Left ventricle myocardium inferior (tissue), 1 donor: ENCODE results near the gene BTG4. TPM values are rescaled to one million over a fixed set of nuclear protein-coding genes. Genes with fewer than 3 reads are reported as not detected.

Experiments
- DNase-seq: peaks from one replicate; pipeline ENCODE4 v3.0.0-alpha.2; 2020
- H3K27ac ChIP-seq: fragments of 200-600 bp; replicated peaks from 2 replicates; pipeline ENCODE4 v1.8.0; 2021
- H3K27me3 ChIP-seq: fragments of 200-600 bp; 2 replicates; pipeline ENCODE4 v1.8.0; 2021; ENCODE audit warnings: low read depth
- H3K36me3 ChIP-seq: fragments of 200-600 bp; 2 replicates; pipeline ENCODE4 v1.8.0; 2021
- H3K4me1 ChIP-seq: fragments of 200-600 bp; 2 replicates; pipeline ENCODE4 v1.8.0; 2021
- H3K4me3 ChIP-seq: fragments of 200-600 bp; 2 replicates; pipeline ENCODE4 v1.8.0; 2021; ENCODE audit warnings: mild to moderate bottlenecking, moderate library complexity
- H3K9me3 ChIP-seq: fragments of 200-600 bp; replicated peaks from 2 replicates; pipeline ENCODE4 v1.8.0; 2021
- intact Hi-C: fragments of 100-400 bp; cut with micrococcal nuclease; formaldehyde crosslinking; loops from one replicate; pipeline ENCODE4 v1.11.0; 2022
- total RNA-seq: library from RNA; stranded (reverse); fragmentation: NEBNext Ultra II Directional; extraction: Animal tissue kit (Norgen Biotek cat#: 25700); gene quantifications from one replicate; pipeline ENCODE4 v1.2.1, GENCODE V29; 2021
- TF ChIP-seq, protein P1 (sequence below): fragments of 200-600 bp; IDR thresholded peaks from 2 replicates; pipeline ENCODE4 v1.8.0; 2021; ENCODE audit warnings: antibody characterized with exemption, mild to moderate bottlenecking, borderline replicate concordance
- donor health status: DM: no; HTN: yes; CAD: no; lungs with severe emphysema.

BTG4 gene
- total RNA-seq, 1 donor from 2014 or later, result not detected

DNA sequence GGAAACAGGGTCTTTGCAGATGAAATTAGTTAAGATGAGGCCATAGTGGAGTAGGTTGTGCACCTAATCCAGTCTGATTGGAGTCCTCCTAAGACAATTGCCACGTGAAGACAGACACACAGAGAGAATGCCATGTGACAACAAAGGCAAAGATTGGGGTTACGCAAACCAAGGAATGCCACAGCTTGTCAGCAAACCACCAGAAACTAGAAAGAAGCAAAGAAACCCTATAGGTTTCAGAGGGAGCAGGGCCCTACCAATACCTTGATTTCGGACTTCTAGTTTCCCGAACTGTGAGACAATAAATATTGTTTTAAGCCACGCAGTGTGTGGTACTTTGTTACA, 20.2 kb upstream of the BTG4 start:
- H3K36me3 ChIP-seq, result no peaks in the 10 kb centered on the region
- intact Hi-C loops, result no loop called here
- no peak overlapping the region for H3K4me3 ChIP-seq
- no peak overlapping the region for H3K27ac ChIP-seq
- DNase-seq, result no peak
- no peaks in the 10 kb centered on the region for H3K4me1 ChIP-seq
- peaks cover 40% of the 10 kb centered on the region for H3K27me3 ChIP-seq
- no peaks in the 10 kb centered on the region for H3K9me3 ChIP-seq
- TF ChIP-seq, protein P1, sequence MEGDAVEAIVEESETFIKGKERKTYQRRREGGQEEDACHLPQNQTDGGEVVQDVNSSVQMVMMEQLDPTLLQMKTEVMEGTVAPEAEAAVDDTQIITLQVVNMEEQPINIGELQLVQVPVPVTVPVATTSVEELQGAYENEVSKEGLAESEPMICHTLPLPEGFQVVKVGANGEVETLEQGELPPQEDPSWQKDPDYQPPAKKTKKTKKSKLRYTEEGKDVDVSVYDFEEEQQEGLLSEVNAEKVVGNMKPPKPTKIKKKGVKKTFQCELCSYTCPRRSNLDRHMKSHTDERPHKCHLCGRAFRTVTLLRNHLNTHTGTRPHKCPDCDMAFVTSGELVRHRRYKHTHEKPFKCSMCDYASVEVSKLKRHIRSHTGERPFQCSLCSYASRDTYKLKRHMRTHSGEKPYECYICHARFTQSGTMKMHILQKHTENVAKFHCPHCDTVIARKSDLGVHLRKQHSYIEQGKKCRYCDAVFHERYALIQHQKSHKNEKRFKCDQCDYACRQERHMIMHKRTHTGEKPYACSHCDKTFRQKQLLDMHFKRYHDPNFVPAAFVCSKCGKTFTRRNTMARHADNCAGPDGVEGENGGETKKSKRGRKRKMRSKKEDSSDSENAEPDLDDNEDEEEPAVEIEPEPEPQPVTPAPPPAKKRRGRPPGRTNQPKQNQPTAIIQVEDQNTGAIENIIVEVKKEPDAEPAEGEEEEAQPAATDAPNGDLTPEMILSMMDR, result no peak

DNA sequence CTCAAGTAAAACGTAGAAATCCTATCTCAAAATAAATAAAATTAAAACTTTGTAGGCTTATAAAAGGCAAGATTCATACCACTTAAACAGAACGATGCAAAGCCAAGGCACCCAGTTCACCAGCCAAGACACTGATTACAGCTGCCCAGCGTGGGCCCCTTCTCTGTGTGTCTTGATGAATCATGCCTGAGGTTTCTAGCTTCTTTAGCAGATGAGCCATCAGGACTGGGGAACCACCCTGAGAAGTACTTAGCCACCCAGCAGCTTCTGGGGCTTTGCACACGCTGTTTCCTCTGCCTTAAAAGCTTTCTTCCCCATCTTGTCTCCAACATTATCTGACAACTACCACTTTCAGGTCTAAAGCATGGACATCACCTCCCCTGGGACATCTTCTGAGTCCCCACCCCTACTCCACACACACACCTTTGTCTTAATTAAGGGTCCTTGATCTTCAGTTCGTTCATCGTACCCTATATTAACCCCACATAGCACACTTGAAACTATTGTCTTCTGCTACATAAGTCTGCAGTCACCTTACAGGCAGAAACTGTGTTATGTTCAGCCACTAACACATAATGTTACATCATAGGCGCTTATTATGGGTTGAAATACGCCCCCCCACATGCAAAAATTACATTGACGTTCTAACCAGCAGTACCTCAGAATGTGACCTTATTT, 19.6 kb upstream of the BTG4 start:
- intact Hi-C loops, result no loop called here

DNA sequence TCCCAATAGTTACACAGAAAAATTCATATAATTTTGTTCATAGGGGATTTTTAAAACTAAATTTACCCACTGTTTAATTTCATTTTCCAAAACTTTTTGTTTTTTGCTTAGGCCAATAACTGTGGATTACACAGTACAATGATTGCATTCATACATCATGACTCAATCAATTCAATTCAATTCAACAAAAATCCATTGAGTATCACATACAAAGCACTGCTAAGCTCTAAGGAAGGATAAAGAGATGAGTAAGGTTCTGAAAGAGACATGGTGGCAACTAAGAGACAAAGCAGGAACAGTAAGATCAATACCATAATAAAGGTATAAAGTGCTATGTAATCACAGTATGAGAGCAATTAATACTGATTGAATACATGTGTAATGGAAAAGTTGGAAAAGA, 18.9 kb upstream of the BTG4 start:
- Histone ChIP-seq H3K4me1 (no peaks in the 10 kb centered on the region), H3K27me3 (peaks cover 31% of the 10 kb centered on the region), H3K27ac (no peak overlapping the region), H3K9me3 (no peaks in the 10 kb centered on the region), H3K4me3 (no peak overlapping the region), H3K36me3 (no peaks in the 10 kb centered on the region)
- intact Hi-C loops, result no loop called here
- TF ChIP-seq, protein P1, result no peak
- DNase-seq, result no peak

More for the DNA sequence above, 19.6 kb upstream of the BTG4 start:
- no peaks in the 10 kb centered on the region for H3K36me3 ChIP-seq
- H3K27ac ChIP-seq, result no peak overlapping the region
- TF ChIP-seq, protein P1, result no peak
- no peaks in the 10 kb centered on the region for H3K9me3 ChIP-seq
- no peak for DNase-seq
- H3K4me1 ChIP-seq, result no peaks in the 10 kb centered on the region
- peaks cover 36% of the 10 kb centered on the region for H3K27me3 ChIP-seq
- no peak overlapping the region for H3K4me3 ChIP-seq

GRCh38 chr11:111530091-111530490, 17.9 kb upstream of the BTG4 start:
- no peak for DNase-seq
- no peaks in the 10 kb centered on the region for H3K4me1 ChIP-seq
- H3K4me3 ChIP-seq, result no peak overlapping the region
- H3K9me3 ChIP-seq, result no peaks in the 10 kb centered on the region
- peaks cover 24% of the 10 kb centered on the region for H3K27me3 ChIP-seq
- H3K27ac ChIP-seq, result no peak overlapping the region
- TF ChIP-seq, protein P1, result no peak
- H3K36me3 ChIP-seq, result no peaks in the 10 kb centered on the region
- intact Hi-C loops, result no loop called here

DNA sequence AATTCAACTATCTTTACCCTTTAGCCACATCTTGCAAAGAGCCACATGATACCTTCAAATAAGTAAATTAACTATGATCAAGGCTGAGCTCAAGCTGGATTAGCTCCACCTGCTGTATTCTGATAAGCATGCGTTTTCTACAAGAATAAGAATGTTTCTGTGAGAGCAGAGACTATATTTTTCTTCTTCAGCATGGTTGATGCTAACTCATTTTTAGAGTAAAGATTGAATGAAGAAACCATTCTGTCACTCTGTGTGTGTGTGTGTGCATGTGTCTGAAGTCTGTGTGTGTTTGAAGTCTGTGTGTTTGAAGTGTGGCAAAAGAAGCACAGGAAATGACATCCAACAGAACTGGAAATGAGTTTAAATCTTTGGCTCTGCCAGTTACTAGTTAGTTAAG, 16.4 kb upstream of the BTG4 start:
- Histone ChIP-seq H3K9me3 (no peaks in the 10 kb centered on the region), H3K36me3 (no peaks in the 10 kb centered on the region), H3K4me3 (no peak overlapping the region), H3K27me3 (peaks cover 11% of the 10 kb centered on the region), H3K4me1 (no peaks in the 10 kb centered on the region), H3K27ac (no peak overlapping the region)
- no peak for DNase-seq
- TF ChIP-seq, protein P1, result no peak
- intact Hi-C loops, result no loop called here
